B cell (primary cell): Measurements from ENCODE around the gene CHD6. TPM values are rescaled to one million over a fixed set of nuclear protein-coding genes. Genes with fewer than 3 reads are reported as not detected.

Source experiments
- ATAC-seq: fragments of 200-7000 bp; cut with Tn5 transposase; one replicate; pipeline ENCODE4 v1.10.0; 2021; ENCODE audit warnings: low read depth, mild to moderate bottlenecking, moderate number of reproducible peaks, moderate library complexity
- CTCF ChIA-PET: fragments of 350-600 bp; sonication (Branson Sonifier 250); formaldehyde crosslinking; loops from one replicate; lab custom pipeline; 2021; ENCODE audit warnings: antibody characterized with exemption, inconsistent platforms; lab: Charles Lee
- POLR2A ChIA-PET: fragments of 350-600 bp; sonication (Branson Sonifier 250); formaldehyde crosslinking; loops from one replicate; lab custom pipeline; 2021; ENCODE audit warnings: antibody characterized with exemption; lab: Charles Lee
- DNase-seq: peaks from one replicate; pipeline ENCODE4 v3.0.0; 2013
- H2AFZ ChIP-seq: 2 replicates; pipeline ENCODE4 v1.6.1; 2012; ENCODE audit warnings: mild to moderate bottlenecking, low read depth, low read length; ENCODE audit not compliant: insufficient read depth, poor library complexity, severe bottlenecking
- H3K27ac ChIP-seq, 2 donors: 1 replicate in 1 of 2; 2 replicates in 1 of 2; pipeline ENCODE4 v1.5.1; 2012 to 2013; ENCODE audit warnings: low read length in 2 of 2, mild to moderate bottlenecking in 2 of 2, moderate library complexity in 1 of 2
- H3K27me3 ChIP-seq, 4 experiments: fragments of 200-600 bp in 1 of 4; sonication (generic) in 1 of 4; replicated peaks in 1 of 4; 1 replicate in 2 of 4; 2 replicates in 2 of 4; pipeline versions ENCODE4 v1.6.1 to v1.7.0; 2013 to 2016; ENCODE audit warnings: low read length in 3 of 4, mild to moderate bottlenecking in 2 of 4, mixed read lengths in 1 of 4, moderate library complexity in 1 of 4; ENCODE audit not compliant: insufficient read depth in 4 of 4, control insufficient read depth in 3 of 4; ENCODE audit errors: control extremely low read depth in 1 of 4
- H3K36me3 ChIP-seq, 2 experiments: replicated peaks in 1 of 2; 1 replicate in 1 of 2; 2 replicates in 1 of 2; pipeline versions ENCODE4 v1.6.1 to v1.7.1; 2013; ENCODE audit warnings: low read length in 1 of 2; ENCODE audit not compliant: insufficient read depth in 2 of 2, control insufficient read depth in 1 of 2; ENCODE audit errors: control extremely low read depth in 1 of 2, extremely low read depth in 1 of 2
- H3K4me1 ChIP-seq, 2 donors: fragments of 200-600 bp in 1 of 2; sonication (generic) in 1 of 2; 1 replicate in 1 of 2; 2 replicates in 1 of 2; pipeline versions ENCODE4 v1.5.1 to v1.6.1; 2013 to 2017; ENCODE audit warnings: low read length in 2 of 2; ENCODE audit not compliant: control insufficient read depth in 2 of 2, insufficient read depth in 2 of 2
- H3K4me2 ChIP-seq: replicated peaks from 2 replicates; pipeline ENCODE3; 2012; ENCODE audit warnings: mild to moderate bottlenecking, low read depth, low read length; ENCODE audit not compliant: poor library complexity, severe bottlenecking
- H3K4me3 ChIP-seq, 5 experiments: fragments of 200-600 bp in 1 of 5; sonication (generic) in 1 of 5; 1 replicate in 3 of 5; 2 replicates in 2 of 5; pipeline versions ENCODE4 v1.5.1 to v1.7.0; 2011 to 2016; ENCODE audit warnings: low read length in 4 of 5, mild to moderate bottlenecking in 4 of 5, low read depth in 2 of 5, control low read depth in 1 of 5, moderate library complexity in 1 of 5; ENCODE audit not compliant: insufficient read depth in 1 of 5; ENCODE audit errors: control extremely low read depth in 1 of 5, extremely low read depth in 1 of 5
- H3K79me2 ChIP-seq: fragments of 200-600 bp; sonication (generic); one replicate; pipeline ENCODE4 v1.6.0; 2016; ENCODE audit warnings: low read length; ENCODE audit not compliant: control insufficient read depth, insufficient read depth
- H3K9ac ChIP-seq: fragments of 200-600 bp; sonication (generic); 2 replicates; pipeline ENCODE4 v1.6.1; 2017; ENCODE audit warnings: mild to moderate bottlenecking, low read length, moderate library complexity
- H3K9me3 ChIP-seq, 3 donors: one replicate each; pipeline versions ENCODE4 v1.6.1 to v1.7.1; 2013; ENCODE audit warnings: low read length in 2 of 3; ENCODE audit not compliant: control insufficient read depth in 2 of 3, insufficient read depth in 1 of 3; ENCODE audit errors: control extremely low read depth in 1 of 3
- H4K20me1 ChIP-seq: 2 replicates; pipeline ENCODE4 v1.6.0; 2012; ENCODE audit warnings: mild to moderate bottlenecking, low read length; ENCODE audit not compliant: insufficient read depth, control insufficient read depth, poor library complexity, severe bottlenecking
- H3K27ac Mint-ChIP-seq: one replicate; pipeline ENCODE4 v1.8.0; 2021; ENCODE audit warnings: mixed read lengths
- H3K27me3 Mint-ChIP-seq: one replicate; pipeline ENCODE4 v1.8.0; 2021; ENCODE audit warnings: mixed read lengths
- H3K4me1 Mint-ChIP-seq: one replicate; pipeline ENCODE4 v1.8.0; 2021; ENCODE audit warnings: mixed read lengths
- H3K4me3 Mint-ChIP-seq: one replicate; pipeline ENCODE4 v1.8.0; 2021; ENCODE audit warnings: mixed read lengths
- H3K9me3 Mint-ChIP-seq: one replicate; pipeline ENCODE4 v1.8.0; 2022; ENCODE audit warnings: mixed read lengths; ENCODE audit not compliant: insufficient read depth
- EZH2 ChIP-seq: IDR thresholded peaks from 2 replicates; pipeline ENCODE4 v1.6.1; 2012; ENCODE audit warnings: borderline replicate concordance, low read depth, mild to moderate bottlenecking, moderate library complexity, low read length; ENCODE audit not compliant: insufficient read depth, poor library complexity, severe bottlenecking
- WGBS: methylation state at CpG from one replicate; pipeline ENCODE4 v1.1.5; 2013; ENCODE audit warnings: missing lambda C conversion rate; ENCODE audit not compliant: insufficient coverage; 5-methylcytosine and 5-hydroxymethylcytosine counted together
- intact Hi-C: fragments of 100-400 bp; cut with micrococcal nuclease; formaldehyde crosslinking; loops from one replicate; pipeline ENCODE4 v1.10.0; 2022
- polyA plus RNA-seq: library from polyadenylated mRNA; depleted of rRNA; stranded (reverse); fragments of >200 nt; gene quantifications from 2 replicates; pipeline ENCODE4 v1.2.3, GENCODE V29; 2012
- total RNA-seq, 2 donors: library from RNA; stranded (reverse); fragments of 120-200 nt in 1 of 2; gene quantifications; 1 replicate in 1 of 2; 2 replicates in 1 of 2; pipeline versions ENCODE4 v1.2.3 to v1.2.4, GENCODE V29; 2013 to 2022
- TF ChIP-seq, protein P1 (sequence below): fragments of 200-600 bp; IDR thresholded peaks from one replicate; pipeline ENCODE4 v1.8.0; 2022; ENCODE audit warnings: antibody characterized with exemption, mild to moderate bottlenecking

Gene CHD6
- total and polyA plus RNA-seq, 2 donors (not counting 1 experiment from before 2014, with no cell fraction given): 10.3 to 117 TPM

DNA sequence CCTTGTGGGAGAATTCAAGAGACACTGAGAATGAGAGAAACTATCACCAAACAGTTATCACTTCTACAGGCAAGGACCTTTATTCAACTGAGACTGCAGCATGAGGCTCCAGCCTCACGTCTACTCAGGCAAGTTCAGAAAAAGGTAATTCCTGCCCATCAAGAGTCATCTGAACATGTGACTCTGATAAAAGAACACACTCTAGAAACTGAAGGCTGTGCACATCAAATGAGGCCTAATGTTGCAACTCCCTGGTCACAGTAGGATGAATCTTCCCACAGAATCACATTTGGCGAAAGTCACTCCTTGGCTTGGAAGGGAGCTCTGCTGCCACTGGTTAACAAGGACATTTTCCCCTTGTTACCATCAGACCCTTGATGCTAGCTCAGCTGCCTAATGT, 180.3 kb downstream of the CHD6 start:
- H3K4me3 ChIP-seq: no peak overlapping the region
- Mint-ChIP-seq H3K27ac (no peak overlapping the region), H3K4me1 (no peaks in the 10 kb centered on the region), H3K27me3 (no peaks in the 10 kb centered on the region), H3K9me3 (no peaks in the 10 kb centered on the region), H3K4me3 (no peak overlapping the region)
- peaks cover 0 to 1% (median 0%) of the 10 kb centered on the region in 3 donors for H3K9me3 ChIP-seq
- no peaks in the 10 kb centered on the region for H3K27me3 ChIP-seq
- ChIA-PET POLR2A (no interaction called here), CTCF (no interaction called here)
- H3K4me1 ChIP-seq: no peaks in the 10 kb centered on the region
- 89% methylated on average over 2 of the region's 2 CpGs for WGBS
- no peaks in the 10 kb centered on the region for H4K20me1 ChIP-seq
- ATAC-seq (no peak), DNase-seq (no peak)
- H3K4me2 ChIP-seq: no peak overlapping the region
- TF ChIP-seq EZH2: no peak
- TF ChIP-seq, protein P1, sequence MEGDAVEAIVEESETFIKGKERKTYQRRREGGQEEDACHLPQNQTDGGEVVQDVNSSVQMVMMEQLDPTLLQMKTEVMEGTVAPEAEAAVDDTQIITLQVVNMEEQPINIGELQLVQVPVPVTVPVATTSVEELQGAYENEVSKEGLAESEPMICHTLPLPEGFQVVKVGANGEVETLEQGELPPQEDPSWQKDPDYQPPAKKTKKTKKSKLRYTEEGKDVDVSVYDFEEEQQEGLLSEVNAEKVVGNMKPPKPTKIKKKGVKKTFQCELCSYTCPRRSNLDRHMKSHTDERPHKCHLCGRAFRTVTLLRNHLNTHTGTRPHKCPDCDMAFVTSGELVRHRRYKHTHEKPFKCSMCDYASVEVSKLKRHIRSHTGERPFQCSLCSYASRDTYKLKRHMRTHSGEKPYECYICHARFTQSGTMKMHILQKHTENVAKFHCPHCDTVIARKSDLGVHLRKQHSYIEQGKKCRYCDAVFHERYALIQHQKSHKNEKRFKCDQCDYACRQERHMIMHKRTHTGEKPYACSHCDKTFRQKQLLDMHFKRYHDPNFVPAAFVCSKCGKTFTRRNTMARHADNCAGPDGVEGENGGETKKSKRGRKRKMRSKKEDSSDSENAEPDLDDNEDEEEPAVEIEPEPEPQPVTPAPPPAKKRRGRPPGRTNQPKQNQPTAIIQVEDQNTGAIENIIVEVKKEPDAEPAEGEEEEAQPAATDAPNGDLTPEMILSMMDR: no peak
- intact Hi-C loops: no loop called here
- H3K36me3 ChIP-seq: peaks cover 12 to 60% of the 10 kb centered on the region in 2 experiments
- H3K9ac ChIP-seq: no peak overlapping the region
- no peak overlapping the region for H3K27ac ChIP-seq
- H2AFZ ChIP-seq: no peak overlapping the region
- H3K79me2 ChIP-seq: no peaks in the 10 kb centered on the region

DNA sequence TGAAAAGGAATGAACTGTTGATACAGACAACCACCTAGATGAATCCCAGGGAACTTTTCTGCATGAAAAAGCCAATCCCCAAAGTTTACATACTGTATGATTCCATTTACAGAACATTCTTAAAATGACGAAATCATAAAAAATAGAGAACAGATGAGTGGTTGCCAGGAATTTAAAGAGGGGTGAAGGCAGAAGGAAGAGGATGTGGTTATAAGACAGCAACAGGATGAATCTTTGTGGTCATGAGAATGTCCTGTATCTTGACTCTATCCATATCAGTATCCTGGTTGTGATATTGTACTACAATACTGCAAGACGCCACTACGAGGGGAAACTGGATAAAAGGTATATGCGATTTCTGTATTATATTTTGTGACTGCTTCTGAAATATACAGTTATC, 181.5 kb downstream of the CHD6 start:
- H3K27me3 ChIP-seq: no peaks in the 10 kb centered on the region
- H3K27me3 Mint-ChIP-seq: no peaks in the 10 kb centered on the region
- no peak overlapping the region for H3K27ac Mint-ChIP-seq
- POLR2A ChIA-PET: no interaction called here
- peaks cover 0 to 1% (median 0%) of the 10 kb centered on the region in 3 donors for H3K9me3 ChIP-seq
- peaks cover 12 to 53% of the 10 kb centered on the region in 2 experiments for H3K36me3 ChIP-seq
- WGBS: no CpG with 5 or more reads among the region's 4 CpGs
- TF ChIP-seq EZH2: no peak
- TF ChIP-seq, protein P1: no peak
- no peak overlapping the region for H3K27ac ChIP-seq
- intact Hi-C loops: no loop called here
- no peaks in the 10 kb centered on the region for H3K9me3 Mint-ChIP-seq
- ATAC-seq (no peak), DNase-seq (no peak)
- CTCF ChIA-PET: no interaction called here
- H3K4me1 ChIP-seq: no peaks in the 10 kb centered on the region
- H3K4me3 ChIP-seq: no peak overlapping the region
- H3K4me2 ChIP-seq: no peak overlapping the region
- no peaks in the 10 kb centered on the region for H4K20me1 ChIP-seq
- H3K4me1 Mint-ChIP-seq: no peaks in the 10 kb centered on the region
- no peak overlapping the region for H3K4me3 Mint-ChIP-seq
- no peak overlapping the region for H3K9ac ChIP-seq
- H2AFZ ChIP-seq: no peak overlapping the region
- no peaks in the 10 kb centered on the region for H3K79me2 ChIP-seq
